Astrocyte of the spinal cord (primary cell): ENCODE measurements around the gene ADGRB3.
"Not testable (repeated sequence)": the region's sequence is repeated elsewhere in the genome, so short reads cannot be mapped to it uniquely, and the experiment has no call there.

ENCODE experiments used
- DNase-seq: peaks from one replicate; pipeline ENCODE4 v3.0.0; 2011; ENCODE audit warnings: low read depth, low spot score
- H3K4me3 ChIP-seq: 2 replicates; pipeline ENCODE4 v1.5.1; 2011; ENCODE audit warnings: low read depth, mild to moderate bottlenecking, low read length, moderate library complexity
- CTCF ChIP-seq: IDR thresholded peaks from 2 replicates; pipeline ENCODE4 v1.5.1; 2012; ENCODE audit warnings: low read depth, mild to moderate bottlenecking, low read length, inconsistent platforms
- in situ Hi-C: cut with HindIII; loops from 2 replicates; pipeline ENCODE4 v1.10.0; 2017; ENCODE audit warnings: low sequenced_read_pairs

Gene ADGRB3

GRCh38 chr6:68747110-68747790 lies 112.2 kb downstream of the ADGRB3 start:
- no peak for DNase-seq
- in situ Hi-C loops: no loop called here
- H3K4me3 ChIP-seq: no peak overlapping the region
- no peak for TF ChIP-seq CTCF

DNA sequence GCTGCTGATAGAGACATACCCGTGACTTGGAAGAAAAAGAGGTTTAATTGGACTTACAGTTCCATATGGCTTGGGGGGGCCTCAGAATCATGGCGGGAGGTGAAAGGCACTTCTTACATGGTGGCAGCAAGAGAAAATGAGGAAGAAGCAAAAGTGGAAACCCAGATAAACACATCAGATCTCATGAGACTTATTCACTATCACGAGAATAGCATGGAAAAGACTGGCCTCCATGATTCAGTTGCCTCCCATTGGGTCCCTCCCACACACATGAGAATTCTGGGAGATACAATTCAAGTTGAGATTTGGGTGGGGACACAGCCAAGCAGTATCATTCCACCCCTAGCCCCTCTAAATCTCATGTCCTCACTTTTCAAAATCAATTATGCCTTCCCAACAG lies 112.8 kb downstream of the ADGRB3 start:
- in situ Hi-C loops, DNase-seq, H3K4me3 ChIP-seq: not testable (repeated sequence)

GRCh38 chr6:68754681-68755213 lies 119.7 kb downstream of the ADGRB3 start:
- DNase-seq: no peak
- in situ Hi-C loops: no loop called here
- no peak for TF ChIP-seq CTCF
- H3K4me3 ChIP-seq: no peak overlapping the region

- no peak overlapping the region for H3K4me3 ChIP-seq
- DNase-seq: no peak
- in situ Hi-C loops: no loop called here
- TF ChIP-seq CTCF: no peak
Measured at GRCh38 chr6:68756454-68757375, 121.6 kb downstream of the ADGRB3 start.

DNA sequence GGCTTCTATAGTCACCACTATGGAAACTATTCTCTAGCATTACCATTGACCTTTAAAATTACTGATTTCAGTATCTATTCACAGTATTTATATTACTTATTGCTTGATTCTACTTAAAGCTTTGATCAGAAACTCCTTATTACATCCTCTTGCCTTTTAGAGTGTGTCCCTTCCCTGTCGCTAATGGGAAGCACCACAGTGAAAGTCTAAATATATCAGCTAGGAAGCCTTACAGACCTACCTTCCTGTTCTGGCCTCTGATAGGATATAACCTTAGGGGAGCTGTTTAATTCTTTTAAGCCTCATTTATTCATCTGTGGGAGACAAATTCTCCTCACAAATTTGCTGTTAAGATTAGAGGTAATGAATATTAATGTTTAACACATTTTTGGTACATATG lies 122.7 kb downstream of the ADGRB3 start:
- in situ Hi-C loops: no loop called here
- TF ChIP-seq CTCF: no peak
- no peak for DNase-seq
- no peak overlapping the region for H3K4me3 ChIP-seq

DNA sequence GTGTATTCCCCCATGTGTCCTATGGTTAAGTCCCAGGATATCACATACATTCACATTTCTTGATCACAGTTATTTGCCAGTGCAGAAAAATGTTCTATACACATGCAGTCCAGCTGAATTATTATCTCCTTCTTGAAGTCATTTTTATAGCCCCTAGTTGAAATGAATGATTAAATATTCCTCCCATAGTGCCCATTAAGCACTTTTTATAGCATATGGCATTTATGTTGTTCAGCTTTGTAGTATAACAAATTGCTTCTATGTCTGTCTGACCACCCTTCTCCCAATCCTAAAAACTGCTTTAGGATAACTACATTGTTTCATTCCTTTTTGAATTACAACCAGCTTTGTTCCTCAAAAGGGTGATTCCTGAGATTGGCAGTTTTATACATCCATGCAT lies 123.5 kb downstream of the ADGRB3 start:
- no peak overlapping the region for H3K4me3 ChIP-seq
- in situ Hi-C loops: no loop called here
- TF ChIP-seq CTCF: no peak
- no peak for DNase-seq

- no peak for TF ChIP-seq CTCF
Measured at GRCh38 chr6:68760485-68760884, 125.4 kb downstream of the ADGRB3 start.

More at GRCh38 chr6:68760485-68760884, 125.4 kb downstream of the ADGRB3 start:
- no peak for DNase-seq
- H3K4me3 ChIP-seq: no peak overlapping the region
- in situ Hi-C loops: no loop called here
